Measurements from ENCODE around the gene IL17C. TPM values are rescaled to one million over a fixed set of nuclear protein-coding genes. Genes with fewer than 3 reads are reported as not detected.

IL17C gene
- total and polyA plus RNA-seq, 2 donors (not counting 3 experiments of a cell fraction or from before 2014, with no cell fraction given), result 0.17 TPM; not detected in 1

- intact Hi-C loops (cut with micrococcal nuclease), result no loop called here
- no peaks in the 10 kb centered on the region for H3K27me3 ChIP-seq (ENCODE audit: control insufficient read depth in 2 of 2, insufficient read depth in 2 of 2, low read length in 2 of 2)
- no peak for DNase-seq (ENCODE audit: low read depth, low spot score)
- POLR2A ChIA-PET, result no interaction called here
- no peaks in the 10 kb centered on the region for H4K20me1 ChIP-seq (replicated peaks; ENCODE audit: control insufficient read depth, extremely low read depth, insufficient read depth, low read length)
- TF ChIP-seq FOS (IDR thresholded peaks at IDR 0.05; ENCODE audit: borderline replicate concordance, insufficient read depth, low read length) (no peak), POLR2A (IDR thresholded peaks at IDR 0.05; ENCODE audit: low read depth, low read length) (no peak), MAX (IDR thresholded peaks at IDR 0.05; ENCODE audit: insufficient read depth, insufficient read length) (no peak), MYC (IDR thresholded peaks at IDR 0.05; ENCODE audit: low read depth, low read length) (no peak), POLR2AphosphoS5 (IDR thresholded peaks at IDR 0.05; ENCODE audit: insufficient read depth, low read depth, low read length) (no peak), EZH2 (IDR thresholded peaks at IDR 0.05; ENCODE audit: borderline replicate concordance, low read depth, low read length, severe bottlenecking) (no peak), GATA2 (IDR thresholded peaks at IDR 0.05; ENCODE audit: insufficient read depth, insufficient read length, low read depth, low read length) (no peak), JUN (IDR thresholded peaks at IDR 0.05; ENCODE audit: borderline replicate concordance, insufficient read depth, insufficient read length, low read depth) (no peak), CTCF (IDR thresholded peaks at IDR 0.05; ENCODE audit: extremely low read depth in 1 of 2, insufficient read depth in 1 of 2, low read depth in 1 of 2, low read length in 2 of 2) (no peak)
- no peak overlapping the region for H3K4me2 ChIP-seq (ENCODE audit: insufficient read depth, low read length)
- peaks cover 22% of the 10 kb centered on the region for H3K79me2 ChIP-seq (ENCODE audit: control insufficient read depth, insufficient read depth, low read length)
- no peaks in the 10 kb centered on the region for H3K9me1 ChIP-seq (replicated peaks; ENCODE audit: control insufficient read depth, extremely low read depth, insufficient read depth, low read length)
- H2AFZ ChIP-seq (ENCODE audit: low read depth, low read length), result no peak overlapping the region
- no TSS peak for BruUV-seq (replicated peaks)
- H3K9ac ChIP-seq (replicated peaks; ENCODE audit: extremely low read depth, insufficient read depth, low read length), result no peak overlapping the region
- peaks cover under 1 to 23% of the 10 kb centered on the region in 2 experiments for H3K36me3 ChIP-seq (ENCODE audit: control insufficient read depth in 2 of 2, extremely low read depth in 1 of 2, insufficient read depth in 2 of 2, low read length in 2 of 2)
- H3K4me3 ChIP-seq (replicated peaks in 1 of 3; ENCODE audit: insufficient read depth in 1 of 3, low read depth in 1 of 3, low read length in 3 of 3), result no peak overlapping the region
- dilution Hi-C loops (cut with MboI; ENCODE audit: extremely low pct_ligation_motif_present, low sequenced_read_pairs), result no loop called here
- CTCF ChIA-PET, result no interaction called here
- H3K4me1 ChIP-seq (ENCODE audit: control insufficient read depth, extremely low read depth, insufficient read depth, low read length), result no peaks in the 10 kb centered on the region
- no peak overlapping the region for H3K27ac ChIP-seq (ENCODE audit: insufficient read depth, low read depth, low read length)
- no peak for FAIRE-seq
- no peaks in the 10 kb centered on the region for H3K9me3 ChIP-seq (replicated peaks; ENCODE audit: control insufficient read depth, insufficient read depth, low read length)
These were observed 49.6 kb upstream of the IL17C start for GRCh38 chr16:88588754-88589153.

All from endothelial cell of umbilical vein (primary cell).